Stomach (tissue), 4 donors: Measurements from ENCODE around the gene NMRAL1.

ENCODE experiments used
- CTCF ChIP-seq, 7 experiments: fragments of 450-650 bp in 4 of 7; fragments of 200-600 bp in 3 of 7; sonication (generic) in 3 of 7; IDR thresholded peaks; one replicate each; pipeline ENCODE4 v1.5.1; 2016 to 2019; ENCODE audit warnings: antibody characterized with exemption in 7 of 7, control low read depth in 2 of 7, mild to moderate bottlenecking in 1 of 7
- POLR2A ChIP-seq, 4 donors: fragments of 450-650 bp; IDR thresholded peaks; one replicate each; pipeline ENCODE4 v1.6.1; 2016; ENCODE audit warnings: antibody characterized with exemption in 4 of 4, control low read depth in 2 of 4, mild to moderate bottlenecking in 1 of 4, moderate library complexity in 1 of 4
- POLR2AphosphoS5 ChIP-seq, 3 donors: sonication (generic); formaldehyde crosslinking; IDR thresholded peaks; one replicate each; pipeline ENCODE4 v1.6.1; 2016; ENCODE audit warnings: antibody characterized with exemption in 3 of 3

- TF ChIP-seq CTCF (IDR thresholded peaks at IDR 0.05) (no peak), POLR2A (IDR thresholded peaks at IDR 0.05) (no peak), POLR2AphosphoS5 (IDR thresholded peaks at IDR 0.05) (no peak)
Observed at GRCh38 chr16:4510131-4510530, 35.7 kb upstream of the NMRAL1 start.
